ENCODE results near the gene ADISSP. TPM values are rescaled to one million over a fixed set of nuclear protein-coding genes. Genes with fewer than 3 reads are reported as not detected.

ADISSP gene
- total and polyA plus RNA-seq, 2 of the 13 experiments (the other 11 are each of a cell fraction or from before 2014, with no cell fraction given): 38.3 to 90.6 TPM

GRCh38 chr20:3771552-3772058 is 4.1 kb upstream of the ADISSP start:
- DNase-seq (ENCODE audit: low spot score) (no peak), ATAC-seq (no peak), FAIRE-seq (no peak)
- Histone ChIP-seq H3K9ac (ENCODE audit: insufficient read depth, low read depth, low read length) (no peak overlapping the region), H3K4me2 (ENCODE audit: low read depth, low read length) (no peak overlapping the region), H3K79me2 (ENCODE audit: insufficient read depth, low read length) (peaks cover 6% of the 10 kb centered on the region), H3K36me3 (replicated peaks in 1 of 2; ENCODE audit: control insufficient read depth in 1 of 2, insufficient read depth in 2 of 2, low read length in 2 of 2) (no peaks in the 10 kb centered on the region), H3K4me1 (ENCODE audit: insufficient read depth, low read length) (peaks cover 43% of the 10 kb centered on the region), H3K9me3 (ENCODE audit: low read length) (no peaks in the 10 kb centered on the region), H3K27me3 (ENCODE audit: control insufficient read depth in 1 of 2, insufficient read depth in 2 of 2, low read length in 2 of 2) (peaks cover 0 to 5% of the 10 kb centered on the region in 2 experiments; a peak in 2 of 5 replicates), H3K4me3 (replicated peaks in 1 of 3; ENCODE audit: insufficient read depth in 1 of 3, low read depth in 2 of 3, low read length in 3 of 3) (no peak overlapping the region), H3K27ac (ENCODE audit: extremely low read length, insufficient read depth, low read length) (no peak overlapping the region), H4K20me1 (ENCODE audit: insufficient read depth, low read length) (no peaks in the 10 kb centered on the region), H2AFZ (ENCODE audit: low read length) (no peak overlapping the region)
- intact Hi-C loops (cut with micrococcal nuclease; ENCODE audit: unreplicated experiment) (no loop called here), in situ Hi-C loops (cut with HindIII; ENCODE audit: extremely low pct_ligation_motif_present, low pct_unique_long_range_greater_than_20kb) (no loop called here)
- CTCF ChIA-PET (ENCODE audit: low intra/inter-chr PET ratio, low total read pairs): no interaction called here
- 38% methylated on average over 7 of the region's 7 CpGs for WGBS (ENCODE audit: low lambda C conversion rate)
- POLR2A ChIA-PET: interaction anchor here (1.3 to 1.7 kb wide), 2 partner anchors 10 to 76 kb away, joined by 3 to 4 read pairs; partner anchors contain the start of gene SPEF1
- BruUV-seq (replicated peaks): no TSS peak
- TF ChIP-seq ZNF703 (CRISPR knock-in tag; IDR thresholded peaks at IDR 0.05; ENCODE audit: borderline replicate concordance): no peak
- no peak for TF ChIP-seq AGO2 (optimal IDR thresholded peaks at IDR 0.05; ENCODE audit: low read depth, low read length)
- TF ChIP-seq ZNF136 (CRISPR knock-in tag; IDR thresholded peaks at IDR 0.05; ENCODE audit: low read depth): no peak
- no peak for TF ChIP-seq ZNF33A (CRISPR knock-in tag; IDR thresholded peaks at IDR 0.05; ENCODE audit: borderline replicate concordance)
- no peak for TF ChIP-seq ZNF367 (CRISPR knock-in tag; IDR thresholded peaks at IDR 0.05; ENCODE audit: borderline replicate concordance)
- no peak for TF ChIP-seq NCOA1 (CRISPR knock-in tag; IDR thresholded peaks at IDR 0.05)
- peak; percentile 57; the same call in 1 of the 2 replicates for TF ChIP-seq CEBPB (IDR thresholded peaks at IDR 0.05; ENCODE audit: borderline replicate concordance, low read depth, low read length)
- no peak for TF ChIP-seq NFATC3 (CRISPR knock-in tag; IDR thresholded peaks at IDR 0.05)
- TF ChIP-seq ZBTB7B (CRISPR knock-in tag; IDR thresholded peaks at IDR 0.05): no peak
- TF ChIP-seq NR2C2 (CRISPR knock-in tag; IDR thresholded peaks at IDR 0.05; ENCODE audit: borderline replicate concordance): no peak
- no peak for TF ChIP-seq ZBTB34 (CRISPR knock-in tag; IDR thresholded peaks at IDR 0.05)
- no peak for TF ChIP-seq FOXP4 (CRISPR knock-in tag; IDR thresholded peaks at IDR 0.05)
- no peak for TF ChIP-seq ZNF768 (CRISPR knock-in tag; IDR thresholded peaks at IDR 0.05)
- TF ChIP-seq ZNF646 (CRISPR knock-in tag; IDR thresholded peaks at IDR 0.05): peak; percentile 73; the same call in 1 of the 2 replicates

Data from HepG2 (cell line).